Smooth muscle cell (in vitro differentiated cells): ENCODE data around the gene CD300A. TPM values are rescaled to one million over a fixed set of nuclear protein-coding genes. Genes with fewer than 3 reads are reported as not detected.
A peak's percentile ranks its signal among the peaks of the same experiment; 100 is the strongest.

Experiments
- DNase-seq: peaks from one replicate; lab custom pipeline; 2025; ENCODE audit not compliant: unreplicated experiment; lab: John Stamatoyannopoulos, UW
- H2AFZ ChIP-seq: fragments of 200-600 bp; sonication (generic); 2 replicates; pipeline ENCODE4 v1.6.0; 2016; ENCODE audit warnings: antibody characterized with exemption, low read depth, mild to moderate bottlenecking
- H3F3A ChIP-seq: fragments of 200-600 bp; sonication (generic); 2 replicates; pipeline ENCODE4 v1.6.0; 2017; ENCODE audit warnings: antibody characterized with exemption, low read depth
- H3K27ac ChIP-seq: fragments of 200-600 bp; sonication (generic); 2 replicates; pipeline ENCODE4 v1.5.1; 2016; ENCODE audit warnings: low read depth, mild to moderate bottlenecking
- H3K27me3 ChIP-seq: fragments of 200-600 bp; sonication (generic); 2 replicates; pipeline ENCODE4 v1.6.1; 2016; ENCODE audit warnings: low read depth, mild to moderate bottlenecking
- H3K36me3 ChIP-seq: fragments of 200-600 bp; sonication (generic); 2 replicates; pipeline ENCODE4 v1.5.1; 2016; ENCODE audit warnings: low read depth
- H3K4me1 ChIP-seq: fragments of 200-600 bp; sonication (generic); 2 replicates; pipeline ENCODE4 v1.5.1; 2016; ENCODE audit warnings: low read depth
- H3K4me2 ChIP-seq: fragments of 200-600 bp; sonication (generic); 2 replicates; pipeline ENCODE4 v1.6.0; 2016; ENCODE audit warnings: mild to moderate bottlenecking
- H3K4me3 ChIP-seq: fragments of 200-600 bp; sonication (generic); 2 replicates; pipeline ENCODE4 v1.5.1; 2016; ENCODE audit warnings: mild to moderate bottlenecking
- H3K79me2 ChIP-seq: fragments of 200-600 bp; sonication (generic); 2 replicates; pipeline ENCODE4 v1.6.0; 2016; ENCODE audit warnings: low read depth, mild to moderate bottlenecking
- H3K9ac ChIP-seq: fragments of 200-600 bp; sonication (generic); 2 replicates; pipeline ENCODE4 v1.6.0; 2016; ENCODE audit warnings: low read depth
- H3K9me3 ChIP-seq: fragments of 200-600 bp; sonication (generic); replicated peaks from 2 replicates; pipeline ENCODE4 v1.5.1; 2016; ENCODE audit warnings: low read depth
- H4K20me1 ChIP-seq: fragments of 200-600 bp; sonication (generic); 2 replicates; pipeline ENCODE4 v1.6.0; 2016; ENCODE audit warnings: low read depth
- WGBS: methylation state at CpG from one replicate; pipeline ENCODE4 v1.1.7; 2016; ENCODE audit warnings: low lambda C conversion rate; 5-methylcytosine and 5-hydroxymethylcytosine counted together
- polyA plus RNA-seq: library from polyadenylated mRNA; unstranded; fragments of >200 nt; fragmentation: Nextera tagmentation; extraction: Ambion mirVana; gene quantifications from 2 replicates; pipeline ENCODE4 v1.2.1, GENCODE V29; 2016
- total RNA-seq: library from RNA; depleted of rRNA; stranded (reverse); fragments of >200 nt; gene quantifications from 2 replicates; pipeline ENCODE4 v1.2.3, GENCODE V29; 2014
- TF ChIP-seq, protein P1 (sequence below): fragments of 200-600 bp; sonication (generic); IDR thresholded peaks from 2 replicates; pipeline ENCODE4 v1.5.1; 2017; ENCODE audit warnings: borderline replicate concordance, mild to moderate bottlenecking, antibody characterized with exemption; ENCODE audit not compliant: insufficient read depth, poor library complexity, severe bottlenecking

Gene CD300A
- total and polyA plus RNA-seq, 2 experiments from 2014 or later: not detected

DNA sequence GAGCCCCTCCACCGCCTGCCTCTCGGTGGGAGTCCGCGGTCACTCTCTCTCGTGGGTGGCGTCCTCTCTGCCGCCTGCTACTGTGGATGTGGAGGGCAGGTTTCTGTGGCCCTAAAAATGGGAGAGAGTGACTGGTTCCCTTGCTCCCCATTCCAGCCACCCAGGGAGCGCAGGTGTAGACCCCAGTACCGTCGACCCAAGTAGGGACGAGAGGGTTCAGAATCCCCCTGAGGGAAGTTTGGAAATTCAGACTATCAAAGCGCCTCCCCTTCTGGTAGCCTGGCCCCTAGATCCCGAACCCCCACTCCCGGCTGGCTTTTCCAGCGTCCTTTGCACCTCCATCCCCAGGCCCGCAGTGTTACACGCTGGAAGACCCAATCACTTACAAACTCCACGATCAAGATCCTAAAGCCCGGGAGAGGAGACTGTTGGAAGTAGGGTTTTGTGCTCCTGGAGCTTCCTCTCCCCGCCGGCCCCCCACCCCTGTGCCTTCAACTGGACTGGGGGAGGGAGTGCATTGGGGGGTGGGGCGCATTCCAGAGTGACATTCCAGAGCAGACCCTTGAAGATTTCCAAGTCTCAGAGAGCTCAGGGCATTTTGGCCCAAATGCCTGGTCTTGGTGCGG lies 33.6 kb upstream of the CD300A start:
- Histone ChIP-seq H3K4me1 (peaks cover 14% of the 10 kb centered on the region), H3K4me2 (peak overlapping the region; percentile 92), H3K27ac (peak overlapping the region; percentile 96), H3K36me3 (no peaks in the 10 kb centered on the region), H3K79me2 (peaks cover 60% of the 10 kb centered on the region), H3K9me3 (no peaks in the 10 kb centered on the region), H3F3A (no peaks in the 10 kb centered on the region), H2AFZ (no peak overlapping the region), H3K4me3 (peak overlapping the region; percentile 71), H3K27me3 (no peaks in the 10 kb centered on the region), H3K9ac (peak overlapping the region; percentile 86), H4K20me1 (peaks cover 51% of the 10 kb centered on the region)
- WGBS: 5% methylated on average over 23 of the region's 23 CpGs
- no peak for DNase-seq
- TF ChIP-seq, protein P1, sequence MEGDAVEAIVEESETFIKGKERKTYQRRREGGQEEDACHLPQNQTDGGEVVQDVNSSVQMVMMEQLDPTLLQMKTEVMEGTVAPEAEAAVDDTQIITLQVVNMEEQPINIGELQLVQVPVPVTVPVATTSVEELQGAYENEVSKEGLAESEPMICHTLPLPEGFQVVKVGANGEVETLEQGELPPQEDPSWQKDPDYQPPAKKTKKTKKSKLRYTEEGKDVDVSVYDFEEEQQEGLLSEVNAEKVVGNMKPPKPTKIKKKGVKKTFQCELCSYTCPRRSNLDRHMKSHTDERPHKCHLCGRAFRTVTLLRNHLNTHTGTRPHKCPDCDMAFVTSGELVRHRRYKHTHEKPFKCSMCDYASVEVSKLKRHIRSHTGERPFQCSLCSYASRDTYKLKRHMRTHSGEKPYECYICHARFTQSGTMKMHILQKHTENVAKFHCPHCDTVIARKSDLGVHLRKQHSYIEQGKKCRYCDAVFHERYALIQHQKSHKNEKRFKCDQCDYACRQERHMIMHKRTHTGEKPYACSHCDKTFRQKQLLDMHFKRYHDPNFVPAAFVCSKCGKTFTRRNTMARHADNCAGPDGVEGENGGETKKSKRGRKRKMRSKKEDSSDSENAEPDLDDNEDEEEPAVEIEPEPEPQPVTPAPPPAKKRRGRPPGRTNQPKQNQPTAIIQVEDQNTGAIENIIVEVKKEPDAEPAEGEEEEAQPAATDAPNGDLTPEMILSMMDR: no peak

DNA sequence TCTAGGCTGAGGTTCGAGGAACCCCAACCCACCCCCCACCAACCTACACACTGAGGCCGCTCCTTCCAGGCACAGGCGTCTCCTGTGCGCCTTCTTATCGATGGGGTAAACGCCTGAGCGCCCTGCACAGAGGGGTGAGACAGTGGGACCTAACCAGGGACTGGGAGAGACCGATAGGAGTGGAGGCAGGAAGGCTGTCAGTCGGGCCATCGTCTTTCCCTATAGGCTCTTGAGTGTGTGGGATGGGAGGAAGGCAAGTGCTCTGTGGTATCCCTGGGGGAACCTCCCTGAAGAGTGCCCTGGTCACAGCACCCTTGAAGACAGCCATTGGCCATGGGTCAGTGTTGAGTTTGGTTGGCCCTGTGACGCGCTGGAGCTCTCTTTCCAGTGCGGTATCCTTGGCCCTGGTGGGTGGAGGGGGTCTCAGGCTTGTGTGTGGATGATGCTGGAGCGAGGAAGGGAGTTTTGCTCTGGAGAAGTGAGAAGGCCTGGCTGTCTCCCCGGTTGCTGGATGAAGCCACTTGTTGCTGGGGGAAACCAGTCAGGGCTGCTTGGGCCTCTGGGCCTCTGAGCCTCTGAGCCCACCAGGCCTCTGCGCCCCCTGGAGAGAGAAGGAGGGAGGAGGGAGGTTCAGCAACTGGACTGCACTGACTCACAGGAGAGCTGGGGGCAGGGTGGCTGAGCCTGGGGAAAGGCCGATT lies 32.9 kb upstream of the CD300A start:
- Histone ChIP-seq H2AFZ (no peak overlapping the region), H3K4me3 (peak overlapping the region; percentile 71), H3K27ac (peak overlapping the region; percentile 96), H3K79me2 (peaks cover 66% of the 10 kb centered on the region), H3K9me3 (no peaks in the 10 kb centered on the region), H3K4me1 (peaks cover 14% of the 10 kb centered on the region), H3K4me2 (peak overlapping the region; percentile 92), H3K27me3 (no peaks in the 10 kb centered on the region), H4K20me1 (peaks cover 58% of the 10 kb centered on the region), H3F3A (no peaks in the 10 kb centered on the region), H3K36me3 (no peaks in the 10 kb centered on the region), H3K9ac (no peak overlapping the region)
- DNase-seq: peak; percentile 15
- 25% methylated on average over 17 of the region's 17 CpGs for WGBS
- TF ChIP-seq, protein P1: peak; percentile 22

DNA sequence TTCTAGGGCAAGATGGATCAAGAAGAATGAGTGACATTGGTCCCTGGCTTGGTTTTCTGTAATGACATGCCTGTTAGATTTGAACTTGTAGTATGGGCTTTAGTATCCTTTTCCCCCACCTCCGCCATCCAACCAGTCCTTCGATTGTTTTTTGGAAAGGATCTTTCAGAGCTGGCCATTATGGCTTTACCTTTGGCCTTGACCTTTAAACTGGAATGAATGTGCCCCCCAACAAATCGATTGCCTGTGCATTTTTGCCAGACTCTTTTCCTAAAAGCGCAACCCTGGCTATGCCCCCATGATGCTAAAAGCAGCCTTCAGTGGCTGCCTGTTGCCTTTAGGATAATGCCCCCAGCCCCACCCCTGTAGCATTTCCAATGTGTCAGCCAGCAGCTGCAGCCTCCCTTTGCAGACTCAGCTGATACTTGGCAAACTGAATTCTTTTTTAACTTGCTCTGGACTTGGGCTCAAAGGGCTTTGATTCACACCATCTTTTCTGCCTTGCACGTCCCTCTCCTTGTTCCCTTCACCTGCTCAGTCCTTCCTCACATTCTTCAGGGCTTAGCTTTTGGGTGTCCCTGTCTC lies 30.6 kb upstream of the CD300A start:
- TF ChIP-seq, protein P1: no peak
- H3K4me2 ChIP-seq: no peak overlapping the region
- no peaks in the 10 kb centered on the region for H3K9me3 ChIP-seq
- H3K36me3 ChIP-seq: no peaks in the 10 kb centered on the region
- H3K4me3 ChIP-seq: no peak overlapping the region
- H4K20me1 ChIP-seq: peaks cover 80% of the 10 kb centered on the region
- no peaks in the 10 kb centered on the region for H3F3A ChIP-seq
- DNase-seq: no peak
- peaks cover 4% of the 10 kb centered on the region for H3K4me1 ChIP-seq
- H2AFZ ChIP-seq: no peak overlapping the region
- H3K9ac ChIP-seq: no peak overlapping the region
- H3K79me2 ChIP-seq: peaks cover 75% of the 10 kb centered on the region
- 92% methylated on average over 5 of the region's 5 CpGs for WGBS
- no peaks in the 10 kb centered on the region for H3K27me3 ChIP-seq
- no peak overlapping the region for H3K27ac ChIP-seq
